Gastroesophageal sphincter (tissue), 3 donors: ENCODE results near the gene HDAC10.

Experiments
- EP300 ChIP-seq: sonication (generic); formaldehyde crosslinking; IDR thresholded peaks from one replicate; pipeline ENCODE4 v1.6.1; 2017; ENCODE audit warnings: antibody characterized with exemption, mild to moderate bottlenecking
- TF ChIP-seq, protein P1 (sequence below), 4 experiments: fragments of 200-600 bp in 2 of 4; fragments of 450-650 bp in 2 of 4; sonication (generic) in 1 of 4; IDR thresholded peaks; one replicate each; pipeline ENCODE4 v1.5.1; 2017 to 2019; ENCODE audit warnings: antibody characterized with exemption in 4 of 4, mild to moderate bottlenecking in 2 of 4, moderate library complexity in 2 of 4

DNA sequence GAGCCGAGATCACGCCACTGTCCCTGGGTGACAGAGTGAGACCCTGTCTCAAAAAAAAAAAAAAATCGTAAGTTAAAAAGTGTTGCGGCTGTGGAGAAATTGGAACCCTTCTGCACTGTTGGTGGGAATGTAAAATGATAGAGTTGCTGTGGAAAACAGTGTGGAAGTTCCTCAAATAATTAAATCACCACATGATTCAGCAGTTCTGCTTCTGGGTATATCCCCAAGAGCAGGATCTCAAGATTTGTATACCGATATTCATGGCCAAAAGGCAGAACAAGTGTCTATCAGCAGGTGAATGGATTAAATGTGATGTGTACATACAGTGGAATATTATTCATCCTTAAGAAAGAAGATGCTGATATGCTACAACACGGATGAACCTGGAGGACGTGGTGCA, 46.5 kb downstream of the HDAC10 start:
- no peak for TF ChIP-seq EP300
- TF ChIP-seq, protein P1, sequence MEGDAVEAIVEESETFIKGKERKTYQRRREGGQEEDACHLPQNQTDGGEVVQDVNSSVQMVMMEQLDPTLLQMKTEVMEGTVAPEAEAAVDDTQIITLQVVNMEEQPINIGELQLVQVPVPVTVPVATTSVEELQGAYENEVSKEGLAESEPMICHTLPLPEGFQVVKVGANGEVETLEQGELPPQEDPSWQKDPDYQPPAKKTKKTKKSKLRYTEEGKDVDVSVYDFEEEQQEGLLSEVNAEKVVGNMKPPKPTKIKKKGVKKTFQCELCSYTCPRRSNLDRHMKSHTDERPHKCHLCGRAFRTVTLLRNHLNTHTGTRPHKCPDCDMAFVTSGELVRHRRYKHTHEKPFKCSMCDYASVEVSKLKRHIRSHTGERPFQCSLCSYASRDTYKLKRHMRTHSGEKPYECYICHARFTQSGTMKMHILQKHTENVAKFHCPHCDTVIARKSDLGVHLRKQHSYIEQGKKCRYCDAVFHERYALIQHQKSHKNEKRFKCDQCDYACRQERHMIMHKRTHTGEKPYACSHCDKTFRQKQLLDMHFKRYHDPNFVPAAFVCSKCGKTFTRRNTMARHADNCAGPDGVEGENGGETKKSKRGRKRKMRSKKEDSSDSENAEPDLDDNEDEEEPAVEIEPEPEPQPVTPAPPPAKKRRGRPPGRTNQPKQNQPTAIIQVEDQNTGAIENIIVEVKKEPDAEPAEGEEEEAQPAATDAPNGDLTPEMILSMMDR (IDR thresholded peaks at IDR 0.05) = no peak
